HT-29 (cell line): ENCODE measurements around the gene RELL1. TPM values are rescaled to one million over a fixed set of nuclear protein-coding genes. Genes with fewer than 3 reads are reported as not detected.

ENCODE experiments used
- DNase-seq: peaks from one replicate; pipeline ENCODE4 v3.0.0-alpha.2; 2015; ENCODE audit warnings: low spot score
- total RNA-seq: library from RNA; depleted of rRNA; stranded (reverse); fragments of >200 nt; shearing (Covaris generic); gene quantifications from 2 replicates; pipeline ENCODE4 v1.2.3, GENCODE V29; 2014

Gene RELL1
- total RNA-seq, 1 experiment from 2014 or later = 32.1 TPM

GRCh38 chr4:37667197-37668100 lies 18.7 kb downstream of the RELL1 start:
- peak; percentile 24 for DNase-seq

- DNase-seq = peak; percentile 86
These were observed 19.5 kb downstream of the RELL1 start for GRCh38 chr4:37666625-37667071.

GRCh38 chr4:37665333-37666320 lies 20.5 kb downstream of the RELL1 start:
- DNase-seq = no peak

GRCh38 chr4:37664696-37665095 lies 21.5 kb downstream of the RELL1 start:
- DNase-seq = no peak

GRCh38 chr4:37663552-37663951 lies 22.6 kb downstream of the RELL1 start:
- no peak for DNase-seq

GRCh38 chr4:37662861-37663390 lies 23.2 kb downstream of the RELL1 start:
- no peak for DNase-seq

- DNase-seq = no peak
These were observed 23.9 kb downstream of the RELL1 start for GRCh38 chr4:37662251-37662650.

- no peak for DNase-seq
These were observed 24.4 kb downstream of the RELL1 start for GRCh38 chr4:37661772-37662171.

GRCh38 chr4:37659696-37660095 lies 26.5 kb downstream of the RELL1 start:
- DNase-seq = no peak

GRCh38 chr4:37656649-37657048 lies 29.5 kb downstream of the RELL1 start:
- DNase-seq = no peak

GRCh38 chr4:37653601-37654000 lies 32.6 kb downstream of the RELL1 start:
- no peak for DNase-seq

- DNase-seq = no peak
These were observed 33.2 kb downstream of the RELL1 start for GRCh38 chr4:37652747-37653527.

- DNase-seq = no peak
These were observed 34.3 kb downstream of the RELL1 start for GRCh38 chr4:37651781-37652377.

GRCh38 chr4:37650481-37650880 lies 35.7 kb downstream of the RELL1 start:
- no peak for DNase-seq

- no peak for DNase-seq
These were observed 36.9 kb downstream of the RELL1 start for GRCh38 chr4:37649268-37649667.

GRCh38 chr4:37648084-37648817 lies 37.9 kb downstream of the RELL1 start:
- DNase-seq = peak; percentile 93

- DNase-seq = no peak
These were observed 39.9 kb downstream of the RELL1 start for GRCh38 chr4:37646247-37646646.

- DNase-seq = no peak
These were observed 40.4 kb downstream of the RELL1 start for GRCh38 chr4:37645736-37646135.

- no peak for DNase-seq
These were observed 41.2 kb downstream of the RELL1 start for GRCh38 chr4:37644962-37645361.
